Fibroblast of lung (primary cell): ENCODE results near the gene DEPDC5.

Experiments
- EZH2 ChIP-seq: IDR thresholded peaks from 2 replicates; pipeline ENCODE4 v1.5.1; 2012; ENCODE audit warnings: low read length, control low read depth, mild to moderate bottlenecking; ENCODE audit errors: missing control alignments
- TF ChIP-seq, protein P1 (sequence below), 2 donors: IDR thresholded peaks in 1 of 2; conservative IDR thresholded peaks in 1 of 2; 1 replicate in 1 of 2; 2 replicates in 1 of 2; pipeline ENCODE4 v1.5.1; 2011 to 2012; ENCODE audit warnings: low read length in 2 of 2, control low read depth in 1 of 2, inconsistent platforms in 1 of 2, low read depth in 1 of 2, mild to moderate bottlenecking in 1 of 2

DNA sequence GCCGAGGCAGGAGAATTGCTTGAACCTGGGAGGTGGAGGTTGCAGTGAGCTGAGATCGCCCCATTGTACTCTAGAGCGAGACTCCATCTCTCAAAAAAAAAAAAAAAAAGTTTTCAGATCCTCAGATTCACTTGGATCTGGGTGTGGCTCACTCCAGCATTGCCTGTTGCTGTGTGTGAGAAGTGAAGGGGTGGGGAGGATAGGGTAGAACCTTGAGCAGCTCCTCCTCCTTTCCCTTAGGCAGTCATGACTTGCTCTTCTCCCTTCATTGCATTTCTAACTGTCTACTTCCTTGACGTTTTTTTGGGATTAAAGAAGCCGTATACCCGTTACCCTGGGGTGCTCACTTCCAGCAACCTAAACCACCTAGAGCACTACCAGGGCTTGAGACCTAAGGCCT, 127.4 kb downstream of the DEPDC5 start:
- TF ChIP-seq, protein P1, sequence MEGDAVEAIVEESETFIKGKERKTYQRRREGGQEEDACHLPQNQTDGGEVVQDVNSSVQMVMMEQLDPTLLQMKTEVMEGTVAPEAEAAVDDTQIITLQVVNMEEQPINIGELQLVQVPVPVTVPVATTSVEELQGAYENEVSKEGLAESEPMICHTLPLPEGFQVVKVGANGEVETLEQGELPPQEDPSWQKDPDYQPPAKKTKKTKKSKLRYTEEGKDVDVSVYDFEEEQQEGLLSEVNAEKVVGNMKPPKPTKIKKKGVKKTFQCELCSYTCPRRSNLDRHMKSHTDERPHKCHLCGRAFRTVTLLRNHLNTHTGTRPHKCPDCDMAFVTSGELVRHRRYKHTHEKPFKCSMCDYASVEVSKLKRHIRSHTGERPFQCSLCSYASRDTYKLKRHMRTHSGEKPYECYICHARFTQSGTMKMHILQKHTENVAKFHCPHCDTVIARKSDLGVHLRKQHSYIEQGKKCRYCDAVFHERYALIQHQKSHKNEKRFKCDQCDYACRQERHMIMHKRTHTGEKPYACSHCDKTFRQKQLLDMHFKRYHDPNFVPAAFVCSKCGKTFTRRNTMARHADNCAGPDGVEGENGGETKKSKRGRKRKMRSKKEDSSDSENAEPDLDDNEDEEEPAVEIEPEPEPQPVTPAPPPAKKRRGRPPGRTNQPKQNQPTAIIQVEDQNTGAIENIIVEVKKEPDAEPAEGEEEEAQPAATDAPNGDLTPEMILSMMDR (conservative IDR thresholded peaks at IDR 0.05 in 1 of 2, IDR thresholded peaks at IDR 0.05 in 1 of 2; ENCODE audit: low read depth in 1 of 2, low read length in 2 of 2): no peak
- TF ChIP-seq EZH2: no peak
